ENCODE results near the gene MANSC4.

DNA sequence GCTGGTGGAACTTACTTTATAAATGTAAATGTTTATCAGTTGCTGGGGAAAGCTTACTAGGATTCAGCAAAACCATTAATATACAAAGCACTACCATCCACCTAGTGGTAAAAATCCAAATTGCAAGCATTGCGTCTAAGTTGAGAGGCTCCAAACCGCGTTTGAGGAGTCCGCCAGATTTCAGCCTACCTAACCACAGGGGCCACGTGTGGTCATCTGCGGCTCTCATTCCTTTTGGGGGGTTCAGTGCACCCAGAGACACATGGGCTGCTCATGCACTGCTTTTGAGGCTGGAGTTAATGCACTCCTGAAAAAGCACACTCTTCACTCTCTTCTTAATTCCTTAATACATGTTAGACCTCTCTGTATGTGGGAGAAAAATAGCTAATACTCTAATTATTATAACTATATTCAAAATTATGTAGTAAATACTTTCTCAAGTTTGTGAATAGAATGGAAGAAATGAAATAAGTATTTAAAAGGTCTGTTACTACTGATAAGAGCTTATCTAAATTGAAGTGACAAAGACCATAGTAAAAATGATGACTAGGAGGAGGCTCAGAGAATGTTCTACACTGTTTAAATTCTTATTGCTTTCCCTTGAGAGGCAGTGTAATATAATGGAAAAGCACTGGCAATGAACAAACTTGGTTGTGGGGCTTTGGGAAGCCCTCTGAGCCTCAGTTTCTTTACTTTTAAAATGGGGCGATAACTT is 41.4 kb upstream of the MANSC4 start:
- no peak for TF ChIP-seq POLR2AphosphoS5 (IDR thresholded peaks at IDR 0.05; ENCODE audit: low read depth, low read length)
- no peak for TF ChIP-seq TAF1 (IDR thresholded peaks at IDR 0.05; ENCODE audit: low read depth, low read length)
- TF ChIP-seq POLR2A (IDR thresholded peaks at IDR 0.05; ENCODE audit: low read depth, low read length): no peak
- TF ChIP-seq SPI1 (IDR thresholded peaks at IDR 0.05; ENCODE audit: low read depth, low read length): no peak
- TF ChIP-seq PAX5 (IDR thresholded peaks at IDR 0.05; ENCODE audit: insufficient read depth, low read length, severe bottlenecking): no peak
- no peak for TF ChIP-seq POU2F2 (IDR thresholded peaks at IDR 0.05; ENCODE audit: low read depth, low read length)

Measured in GM12891 (cell line).